K562 (cell line): ENCODE results near the gene STARD6. TPM values are rescaled to one million over a fixed set of nuclear protein-coding genes. Genes with fewer than 3 reads are reported as not detected.

Source experiments
- ARHGAP35 ChIP-seq: fragments of 450-650 bp; IDR thresholded peaks from 2 replicates; pipeline ENCODE4 v1.6.1; 2018; ENCODE audit not compliant: partially characterized antibody
- CBFA2T3 ChIP-seq: fragments of 450-650 bp; IDR thresholded peaks from 2 replicates; pipeline ENCODE4 v1.6.1; 2017
- FOXP1 ChIP-seq: sonication (generic); formaldehyde crosslinking; IDR thresholded peaks from 2 replicates; pipeline ENCODE4 v1.8.0; 2022; ENCODE audit warnings: mild to moderate bottlenecking, missing genetic modification reagents
- NELFE ChIP-seq: IDR thresholded peaks from 2 replicates; pipeline ENCODE4 v1.6.1; 2011; ENCODE audit warnings: mild to moderate bottlenecking; ENCODE audit not compliant: insufficient read depth, insufficient read length
- RB1 ChIP-seq: fragments of 450-650 bp; IDR thresholded peaks from 2 replicates; pipeline ENCODE4 v1.6.1; 2017; ENCODE audit warnings: low read depth, mild to moderate bottlenecking
- TCFL5 ChIP-seq: fragments of 250-450 bp; sonication (Bioruptor Pico); conservative IDR thresholded peaks from 2 replicates; pipeline ENCODE4 v1.6.1; 2021; ENCODE audit warnings: mild to moderate bottlenecking, moderate library complexity, matching md5 sums
- ZFP36 ChIP-seq: fragments of 150-350 bp; IDR thresholded peaks from 2 replicates; pipeline ENCODE4 v1.6.1; 2018; ENCODE audit warnings: low read length, low read depth; ENCODE audit not compliant: partially characterized antibody
- polyA plus RNA-seq, 8 experiments: library from polyadenylated mRNA; depleted of rRNA in 4 of 8; stranded (reverse) in 5 of 8; unstranded in 3 of 8; fragments of >200 nt; fragmentation: Nextera tagmentation in 2 of 8; fragmentation: Illumina TruSeq in 1 of 8; extraction: Ambion mirVana in 2 of 8; extraction: Trizol in 1 of 8; gene quantifications; 2 replicates each; pipeline versions ENCODE4 v1.2.1 to v1.2.3, GENCODE V29; 2011 to 2014; ENCODE audit warnings: inconsistent platforms in 1 of 8, missing spikeins in 1 of 8
- total RNA-seq, 7 experiments: library from RNA; depleted of rRNA in 6 of 7; stranded (reverse); fragments of >200 nt in 6 of 7; fragmentation: Illumina TruSeq in 2 of 7; extraction: Trizol in 2 of 7; gene quantifications; 2 replicates each; pipeline versions ENCODE4 v1.2.1 to v1.2.3, GENCODE V29; 2011 to 2021; ENCODE audit warnings: low replicate concordance in 1 of 7
- TF ChIP-seq, protein P1 (sequence below): sonication (generic); formaldehyde crosslinking; IDR thresholded peaks from 2 replicates; pipeline ENCODE4 v1.8.0; 2023; ENCODE audit warnings: missing genetic modification reagents, mild to moderate bottlenecking, borderline replicate concordance
- TF ChIP-seq, protein P2 (sequence below): sonication (generic); formaldehyde crosslinking; IDR thresholded peaks from 2 replicates; pipeline ENCODE4 v1.8.0; 2022; ENCODE audit warnings: mild to moderate bottlenecking, missing genetic modification reagents
- TF ChIP-seq, protein P3 (sequence below): fragments of 250-450 bp; sonication (Bioruptor Pico); IDR thresholded peaks from 2 replicates; pipeline ENCODE4 v1.5.0; 2021
- TF ChIP-seq, protein P4 (sequence below), 2 experiments: fragments of 450-650 bp; IDR thresholded peaks; 2 replicates each; pipeline ENCODE4 v1.6.1; 2018; ENCODE audit warnings: mild to moderate bottlenecking in 2 of 2, low read depth in 1 of 2; ENCODE audit not compliant: partially characterized antibody in 2 of 2

Gene STARD6
- total and polyA plus RNA-seq, 9 of the 15 experiments (the other 6 are each of a cell fraction or from before 2014, with no cell fraction given): 0.11 to 0.15 TPM; not detected in 7

DNA sequence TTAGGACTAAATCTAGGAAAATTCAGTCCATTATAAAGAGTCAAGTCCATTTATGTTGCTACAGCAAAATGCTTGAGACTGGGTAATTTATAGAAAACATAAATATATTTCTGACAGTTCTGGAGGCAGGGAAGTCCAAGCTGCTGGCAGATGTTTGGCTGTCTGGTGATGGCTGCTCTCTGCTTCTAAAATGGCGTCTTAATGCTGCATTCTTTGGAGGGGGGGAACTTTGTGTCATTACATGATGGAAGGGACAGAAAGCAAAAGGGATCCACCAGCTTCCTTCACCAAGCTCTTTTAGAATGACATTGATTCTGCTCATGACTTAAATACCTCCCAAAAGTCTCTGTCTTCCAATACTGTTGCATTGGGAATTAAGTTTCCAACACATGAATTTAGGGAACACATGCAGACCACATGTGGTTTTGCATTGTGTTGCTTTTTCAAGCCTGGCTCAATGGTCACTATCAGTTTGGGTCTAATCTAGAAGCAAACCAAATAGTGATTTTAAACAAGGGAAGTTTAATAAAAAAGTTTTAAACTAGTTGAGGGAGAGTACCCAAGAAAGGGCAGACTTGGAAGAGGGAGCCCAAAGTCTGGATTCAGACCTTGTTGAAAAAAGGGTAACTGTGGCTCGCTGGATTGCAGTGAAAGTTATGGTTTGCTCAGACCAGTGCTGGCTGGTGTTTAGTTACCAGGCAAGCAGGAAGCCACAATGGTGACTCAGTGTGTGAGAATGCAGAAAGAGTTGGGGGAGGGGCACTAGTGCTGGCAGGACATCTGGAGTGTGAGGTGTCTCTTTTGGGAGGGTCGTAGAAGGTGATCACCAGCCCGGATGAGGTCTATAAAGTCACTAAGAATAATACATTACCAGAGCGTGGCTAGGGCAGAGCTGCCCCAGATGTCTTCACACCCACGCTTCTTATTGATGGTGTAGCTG lies 30.8 kb upstream of the STARD6 start (continued):
- TF ChIP-seq, protein P1, sequence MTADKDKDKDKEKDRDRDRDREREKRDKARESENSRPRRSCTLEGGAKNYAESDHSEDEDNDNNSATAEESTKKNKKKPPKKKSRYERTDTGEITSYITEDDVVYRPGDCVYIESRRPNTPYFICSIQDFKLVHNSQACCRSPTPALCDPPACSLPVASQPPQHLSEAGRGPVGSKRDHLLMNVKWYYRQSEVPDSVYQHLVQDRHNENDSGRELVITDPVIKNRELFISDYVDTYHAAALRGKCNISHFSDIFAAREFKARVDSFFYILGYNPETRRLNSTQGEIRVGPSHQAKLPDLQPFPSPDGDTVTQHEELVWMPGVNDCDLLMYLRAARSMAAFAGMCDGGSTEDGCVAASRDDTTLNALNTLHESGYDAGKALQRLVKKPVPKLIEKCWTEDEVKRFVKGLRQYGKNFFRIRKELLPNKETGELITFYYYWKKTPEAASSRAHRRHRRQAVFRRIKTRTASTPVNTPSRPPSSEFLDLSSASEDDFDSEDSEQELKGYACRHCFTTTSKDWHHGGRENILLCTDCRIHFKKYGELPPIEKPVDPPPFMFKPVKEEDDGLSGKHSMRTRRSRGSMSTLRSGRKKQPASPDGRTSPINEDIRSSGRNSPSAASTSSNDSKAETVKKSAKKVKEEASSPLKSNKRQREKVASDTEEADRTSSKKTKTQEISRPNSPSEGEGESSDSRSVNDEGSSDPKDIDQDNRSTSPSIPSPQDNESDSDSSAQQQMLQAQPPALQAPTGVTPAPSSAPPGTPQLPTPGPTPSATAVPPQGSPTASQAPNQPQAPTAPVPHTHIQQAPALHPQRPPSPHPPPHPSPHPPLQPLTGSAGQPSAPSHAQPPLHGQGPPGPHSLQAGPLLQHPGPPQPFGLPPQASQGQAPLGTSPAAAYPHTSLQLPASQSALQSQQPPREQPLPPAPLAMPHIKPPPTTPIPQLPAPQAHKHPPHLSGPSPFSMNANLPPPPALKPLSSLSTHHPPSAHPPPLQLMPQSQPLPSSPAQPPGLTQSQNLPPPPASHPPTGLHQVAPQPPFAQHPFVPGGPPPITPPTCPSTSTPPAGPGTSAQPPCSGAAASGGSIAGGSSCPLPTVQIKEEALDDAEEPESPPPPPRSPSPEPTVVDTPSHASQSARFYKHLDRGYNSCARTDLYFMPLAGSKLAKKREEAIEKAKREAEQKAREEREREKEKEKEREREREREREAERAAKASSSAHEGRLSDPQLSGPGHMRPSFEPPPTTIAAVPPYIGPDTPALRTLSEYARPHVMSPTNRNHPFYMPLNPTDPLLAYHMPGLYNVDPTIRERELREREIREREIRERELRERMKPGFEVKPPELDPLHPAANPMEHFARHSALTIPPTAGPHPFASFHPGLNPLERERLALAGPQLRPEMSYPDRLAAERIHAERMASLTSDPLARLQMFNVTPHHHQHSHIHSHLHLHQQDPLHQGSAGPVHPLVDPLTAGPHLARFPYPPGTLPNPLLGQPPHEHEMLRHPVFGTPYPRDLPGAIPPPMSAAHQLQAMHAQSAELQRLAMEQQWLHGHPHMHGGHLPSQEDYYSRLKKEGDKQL: no peak
- no peak for TF ChIP-seq NELFE
- no peak for TF ChIP-seq ARHGAP35
- no peak for TF ChIP-seq FOXP1
- no peak for TF ChIP-seq TCFL5 (CRISPR knock-in tag)
- TF ChIP-seq, protein P2, sequence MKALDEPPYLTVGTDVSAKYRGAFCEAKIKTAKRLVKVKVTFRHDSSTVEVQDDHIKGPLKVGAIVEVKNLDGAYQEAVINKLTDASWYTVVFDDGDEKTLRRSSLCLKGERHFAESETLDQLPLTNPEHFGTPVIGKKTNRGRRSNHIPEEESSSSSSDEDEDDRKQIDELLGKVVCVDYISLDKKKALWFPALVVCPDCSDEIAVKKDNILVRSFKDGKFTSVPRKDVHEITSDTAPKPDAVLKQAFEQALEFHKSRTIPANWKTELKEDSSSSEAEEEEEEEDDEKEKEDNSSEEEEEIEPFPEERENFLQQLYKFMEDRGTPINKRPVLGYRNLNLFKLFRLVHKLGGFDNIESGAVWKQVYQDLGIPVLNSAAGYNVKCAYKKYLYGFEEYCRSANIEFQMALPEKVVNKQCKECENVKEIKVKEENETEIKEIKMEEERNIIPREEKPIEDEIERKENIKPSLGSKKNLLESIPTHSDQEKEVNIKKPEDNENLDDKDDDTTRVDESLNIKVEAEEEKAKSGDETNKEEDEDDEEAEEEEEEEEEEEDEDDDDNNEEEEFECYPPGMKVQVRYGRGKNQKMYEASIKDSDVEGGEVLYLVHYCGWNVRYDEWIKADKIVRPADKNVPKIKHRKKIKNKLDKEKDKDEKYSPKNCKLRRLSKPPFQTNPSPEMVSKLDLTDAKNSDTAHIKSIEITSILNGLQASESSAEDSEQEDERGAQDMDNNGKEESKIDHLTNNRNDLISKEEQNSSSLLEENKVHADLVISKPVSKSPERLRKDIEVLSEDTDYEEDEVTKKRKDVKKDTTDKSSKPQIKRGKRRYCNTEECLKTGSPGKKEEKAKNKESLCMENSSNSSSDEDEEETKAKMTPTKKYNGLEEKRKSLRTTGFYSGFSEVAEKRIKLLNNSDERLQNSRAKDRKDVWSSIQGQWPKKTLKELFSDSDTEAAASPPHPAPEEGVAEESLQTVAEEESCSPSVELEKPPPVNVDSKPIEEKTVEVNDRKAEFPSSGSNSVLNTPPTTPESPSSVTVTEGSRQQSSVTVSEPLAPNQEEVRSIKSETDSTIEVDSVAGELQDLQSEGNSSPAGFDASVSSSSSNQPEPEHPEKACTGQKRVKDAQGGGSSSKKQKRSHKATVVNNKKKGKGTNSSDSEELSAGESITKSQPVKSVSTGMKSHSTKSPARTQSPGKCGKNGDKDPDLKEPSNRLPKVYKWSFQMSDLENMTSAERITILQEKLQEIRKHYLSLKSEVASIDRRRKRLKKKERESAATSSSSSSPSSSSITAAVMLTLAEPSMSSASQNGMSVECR (CRISPR knock-in tag): no peak
- no peak for TF ChIP-seq ZFP36
- TF ChIP-seq, protein P3, sequence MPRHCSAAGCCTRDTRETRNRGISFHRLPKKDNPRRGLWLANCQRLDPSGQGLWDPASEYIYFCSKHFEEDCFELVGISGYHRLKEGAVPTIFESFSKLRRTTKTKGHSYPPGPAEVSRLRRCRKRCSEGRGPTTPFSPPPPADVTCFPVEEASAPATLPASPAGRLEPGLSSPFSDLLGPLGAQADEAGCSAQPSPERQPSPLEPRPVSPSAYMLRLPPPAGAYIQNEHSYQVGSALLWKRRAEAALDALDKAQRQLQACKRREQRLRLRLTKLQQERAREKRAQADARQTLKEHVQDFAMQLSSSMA (CRISPR knock-in tag): no peak
- TF ChIP-seq, protein P4, sequence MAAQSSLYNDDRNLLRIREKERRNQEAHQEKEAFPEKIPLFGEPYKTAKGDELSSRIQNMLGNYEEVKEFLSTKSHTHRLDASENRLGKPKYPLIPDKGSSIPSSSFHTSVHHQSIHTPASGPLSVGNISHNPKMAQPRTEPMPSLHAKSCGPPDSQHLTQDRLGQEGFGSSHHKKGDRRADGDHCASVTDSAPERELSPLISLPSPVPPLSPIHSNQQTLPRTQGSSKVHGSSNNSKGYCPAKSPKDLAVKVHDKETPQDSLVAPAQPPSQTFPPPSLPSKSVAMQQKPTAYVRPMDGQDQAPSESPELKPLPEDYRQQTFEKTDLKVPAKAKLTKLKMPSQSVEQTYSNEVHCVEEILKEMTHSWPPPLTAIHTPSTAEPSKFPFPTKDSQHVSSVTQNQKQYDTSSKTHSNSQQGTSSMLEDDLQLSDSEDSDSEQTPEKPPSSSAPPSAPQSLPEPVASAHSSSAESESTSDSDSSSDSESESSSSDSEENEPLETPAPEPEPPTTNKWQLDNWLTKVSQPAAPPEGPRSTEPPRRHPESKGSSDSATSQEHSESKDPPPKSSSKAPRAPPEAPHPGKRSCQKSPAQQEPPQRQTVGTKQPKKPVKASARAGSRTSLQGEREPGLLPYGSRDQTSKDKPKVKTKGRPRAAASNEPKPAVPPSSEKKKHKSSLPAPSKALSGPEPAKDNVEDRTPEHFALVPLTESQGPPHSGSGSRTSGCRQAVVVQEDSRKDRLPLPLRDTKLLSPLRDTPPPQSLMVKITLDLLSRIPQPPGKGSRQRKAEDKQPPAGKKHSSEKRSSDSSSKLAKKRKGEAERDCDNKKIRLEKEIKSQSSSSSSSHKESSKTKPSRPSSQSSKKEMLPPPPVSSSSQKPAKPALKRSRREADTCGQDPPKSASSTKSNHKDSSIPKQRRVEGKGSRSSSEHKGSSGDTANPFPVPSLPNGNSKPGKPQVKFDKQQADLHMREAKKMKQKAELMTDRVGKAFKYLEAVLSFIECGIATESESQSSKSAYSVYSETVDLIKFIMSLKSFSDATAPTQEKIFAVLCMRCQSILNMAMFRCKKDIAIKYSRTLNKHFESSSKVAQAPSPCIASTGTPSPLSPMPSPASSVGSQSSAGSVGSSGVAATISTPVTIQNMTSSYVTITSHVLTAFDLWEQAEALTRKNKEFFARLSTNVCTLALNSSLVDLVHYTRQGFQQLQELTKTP (IDR thresholded peaks at IDR 0.05; ENCODE audit: low read depth in 1 of 2, partially characterized antibody in 2 of 2): no peak
- TF ChIP-seq CBFA2T3: peak; percentile 58
- no peak for TF ChIP-seq RB1
